Kidney capillary endothelial cell (primary cell): ENCODE measurements around the gene EPG5.

Experiments
- DNase-seq: peaks from one replicate; pipeline ENCODE4 v3.0.0-alpha.2; 2018; ENCODE audit warnings: low spot score

The EPG5 gene

GRCh38 chr18:45805551-45805950 lies 161.6 kb downstream of the EPG5 start:
- DNase-seq = no peak

GRCh38 chr18:45802814-45803492 lies 164.2 kb downstream of the EPG5 start:
- peak; percentile 96 for DNase-seq

GRCh38 chr18:45801416-45802004 lies 165.6 kb downstream of the EPG5 start:
- no peak for DNase-seq
